Fibroblast of lung (primary cell): ENCODE measurements around the gene SGPL1.

Experiments used
- EZH2 ChIP-seq: IDR thresholded peaks from 2 replicates; pipeline ENCODE4 v1.5.1; 2012; ENCODE audit warnings: low read length, control low read depth, mild to moderate bottlenecking; ENCODE audit errors: missing control alignments
- TF ChIP-seq, protein P1 (sequence below), 2 donors: IDR thresholded peaks in 1 of 2; conservative IDR thresholded peaks in 1 of 2; 1 replicate in 1 of 2; 2 replicates in 1 of 2; pipeline ENCODE4 v1.5.1; 2011 to 2012; ENCODE audit warnings: low read length in 2 of 2, control low read depth in 1 of 2, inconsistent platforms in 1 of 2, low read depth in 1 of 2, mild to moderate bottlenecking in 1 of 2

- TF ChIP-seq, protein P1, sequence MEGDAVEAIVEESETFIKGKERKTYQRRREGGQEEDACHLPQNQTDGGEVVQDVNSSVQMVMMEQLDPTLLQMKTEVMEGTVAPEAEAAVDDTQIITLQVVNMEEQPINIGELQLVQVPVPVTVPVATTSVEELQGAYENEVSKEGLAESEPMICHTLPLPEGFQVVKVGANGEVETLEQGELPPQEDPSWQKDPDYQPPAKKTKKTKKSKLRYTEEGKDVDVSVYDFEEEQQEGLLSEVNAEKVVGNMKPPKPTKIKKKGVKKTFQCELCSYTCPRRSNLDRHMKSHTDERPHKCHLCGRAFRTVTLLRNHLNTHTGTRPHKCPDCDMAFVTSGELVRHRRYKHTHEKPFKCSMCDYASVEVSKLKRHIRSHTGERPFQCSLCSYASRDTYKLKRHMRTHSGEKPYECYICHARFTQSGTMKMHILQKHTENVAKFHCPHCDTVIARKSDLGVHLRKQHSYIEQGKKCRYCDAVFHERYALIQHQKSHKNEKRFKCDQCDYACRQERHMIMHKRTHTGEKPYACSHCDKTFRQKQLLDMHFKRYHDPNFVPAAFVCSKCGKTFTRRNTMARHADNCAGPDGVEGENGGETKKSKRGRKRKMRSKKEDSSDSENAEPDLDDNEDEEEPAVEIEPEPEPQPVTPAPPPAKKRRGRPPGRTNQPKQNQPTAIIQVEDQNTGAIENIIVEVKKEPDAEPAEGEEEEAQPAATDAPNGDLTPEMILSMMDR (conservative IDR thresholded peaks at IDR 0.05 in 1 of 2, IDR thresholded peaks at IDR 0.05 in 1 of 2; ENCODE audit: low read depth in 1 of 2, low read length in 2 of 2): no peak
- TF ChIP-seq EZH2: no peak
Measured at GRCh38 chr10:70830164-70830563, 14.4 kb downstream of the SGPL1 start.
